ENCODE measurements around the gene CCDC68. TPM values are rescaled to one million over a fixed set of nuclear protein-coding genes. Genes with fewer than 3 reads are reported as not detected.

The CCDC68 gene
- total RNA-seq, 1 donor from 2014 or later = 15.8 TPM

DNA sequence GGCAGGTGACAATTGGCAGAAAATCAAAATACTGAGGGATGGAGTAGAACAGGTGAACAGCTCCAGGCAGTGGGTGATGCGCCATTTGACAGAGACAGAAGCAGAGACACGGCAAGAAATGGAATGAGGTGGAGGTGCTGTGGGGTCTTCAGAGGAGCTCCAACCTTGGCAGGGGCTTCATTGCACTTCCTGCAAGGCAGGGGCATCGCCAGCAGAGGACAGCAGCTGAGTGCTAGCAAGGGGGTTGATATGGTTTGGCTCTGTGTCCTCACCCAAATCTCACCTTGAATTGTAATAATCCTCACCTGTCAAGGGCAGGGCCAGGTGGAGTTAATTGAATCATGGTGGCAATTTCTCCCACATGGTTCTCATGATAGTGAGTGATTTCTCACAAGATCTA, 42.8 kb downstream of the CCDC68 start:
- H3K4me3 ChIP-seq = no peak overlapping the region
- no peak for DNase-seq (ENCODE audit: low spot score in 2 of 2)

GRCh38 chr18:54914816-54915215, 44.4 kb downstream of the CCDC68 start:
- TF ChIP-seq, protein P1, sequence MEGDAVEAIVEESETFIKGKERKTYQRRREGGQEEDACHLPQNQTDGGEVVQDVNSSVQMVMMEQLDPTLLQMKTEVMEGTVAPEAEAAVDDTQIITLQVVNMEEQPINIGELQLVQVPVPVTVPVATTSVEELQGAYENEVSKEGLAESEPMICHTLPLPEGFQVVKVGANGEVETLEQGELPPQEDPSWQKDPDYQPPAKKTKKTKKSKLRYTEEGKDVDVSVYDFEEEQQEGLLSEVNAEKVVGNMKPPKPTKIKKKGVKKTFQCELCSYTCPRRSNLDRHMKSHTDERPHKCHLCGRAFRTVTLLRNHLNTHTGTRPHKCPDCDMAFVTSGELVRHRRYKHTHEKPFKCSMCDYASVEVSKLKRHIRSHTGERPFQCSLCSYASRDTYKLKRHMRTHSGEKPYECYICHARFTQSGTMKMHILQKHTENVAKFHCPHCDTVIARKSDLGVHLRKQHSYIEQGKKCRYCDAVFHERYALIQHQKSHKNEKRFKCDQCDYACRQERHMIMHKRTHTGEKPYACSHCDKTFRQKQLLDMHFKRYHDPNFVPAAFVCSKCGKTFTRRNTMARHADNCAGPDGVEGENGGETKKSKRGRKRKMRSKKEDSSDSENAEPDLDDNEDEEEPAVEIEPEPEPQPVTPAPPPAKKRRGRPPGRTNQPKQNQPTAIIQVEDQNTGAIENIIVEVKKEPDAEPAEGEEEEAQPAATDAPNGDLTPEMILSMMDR (IDR thresholded peaks at IDR 0.05) = no peak
- Histone ChIP-seq H3K27me3 (no peaks in the 10 kb centered on the region), H3K36me3 (no peaks in the 10 kb centered on the region)

More for the DNA sequence above, 42.8 kb downstream of the CCDC68 start:
- Histone ChIP-seq H3K9me3 (no peaks in the 10 kb centered on the region), H3K27me3 (no peaks in the 10 kb centered on the region), H3K4me1 (no peaks in the 10 kb centered on the region), H3K27ac (no peak overlapping the region), H3K36me3 (no peaks in the 10 kb centered on the region)
- intact Hi-C loops (cut with DNase I) = no loop called here
- TF ChIP-seq, protein P1 (IDR thresholded peaks at IDR 0.05) = no peak

DNA sequence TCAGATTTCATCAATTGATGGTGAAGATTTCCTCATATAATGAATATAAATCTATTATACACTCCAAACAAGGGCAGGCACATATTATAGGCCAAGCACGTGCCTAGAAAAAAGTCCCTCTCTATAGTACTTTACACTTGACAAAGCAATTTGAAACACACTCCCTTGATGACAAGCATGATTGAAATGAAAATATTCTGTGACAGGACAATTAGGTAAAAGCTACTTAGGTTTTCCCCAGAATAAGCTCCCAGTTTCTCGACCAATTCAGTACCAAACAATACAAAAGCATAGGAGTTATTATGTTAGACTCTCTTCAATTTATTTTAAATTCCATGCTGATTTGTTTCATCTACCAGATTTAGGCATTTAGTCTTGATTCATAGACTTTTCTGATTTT, 47.7 kb downstream of the CCDC68 start:
- no peaks in the 10 kb centered on the region for H3K27me3 ChIP-seq
- H3K9me3 ChIP-seq = no peaks in the 10 kb centered on the region
- no peaks in the 10 kb centered on the region for H3K4me1 ChIP-seq
- intact Hi-C loops (cut with DNase I) = no loop called here
- H3K27ac ChIP-seq = no peak overlapping the region
- TF ChIP-seq, protein P1 (IDR thresholded peaks at IDR 0.05) = no peak
- H3K36me3 ChIP-seq = no peaks in the 10 kb centered on the region
- DNase-seq (ENCODE audit: low spot score in 2 of 2) = no peak
- no peak overlapping the region for H3K4me3 ChIP-seq

More at GRCh38 chr18:54914816-54915215, 44.4 kb downstream of the CCDC68 start:
- Histone ChIP-seq H3K4me1 (no peaks in the 10 kb centered on the region), H3K9me3 (no peaks in the 10 kb centered on the region), H3K4me3 (no peak overlapping the region), H3K27ac (no peak overlapping the region)
- DNase-seq (ENCODE audit: low spot score in 2 of 2) = no peak
- intact Hi-C loops (cut with DNase I) = no loop called here

DNA sequence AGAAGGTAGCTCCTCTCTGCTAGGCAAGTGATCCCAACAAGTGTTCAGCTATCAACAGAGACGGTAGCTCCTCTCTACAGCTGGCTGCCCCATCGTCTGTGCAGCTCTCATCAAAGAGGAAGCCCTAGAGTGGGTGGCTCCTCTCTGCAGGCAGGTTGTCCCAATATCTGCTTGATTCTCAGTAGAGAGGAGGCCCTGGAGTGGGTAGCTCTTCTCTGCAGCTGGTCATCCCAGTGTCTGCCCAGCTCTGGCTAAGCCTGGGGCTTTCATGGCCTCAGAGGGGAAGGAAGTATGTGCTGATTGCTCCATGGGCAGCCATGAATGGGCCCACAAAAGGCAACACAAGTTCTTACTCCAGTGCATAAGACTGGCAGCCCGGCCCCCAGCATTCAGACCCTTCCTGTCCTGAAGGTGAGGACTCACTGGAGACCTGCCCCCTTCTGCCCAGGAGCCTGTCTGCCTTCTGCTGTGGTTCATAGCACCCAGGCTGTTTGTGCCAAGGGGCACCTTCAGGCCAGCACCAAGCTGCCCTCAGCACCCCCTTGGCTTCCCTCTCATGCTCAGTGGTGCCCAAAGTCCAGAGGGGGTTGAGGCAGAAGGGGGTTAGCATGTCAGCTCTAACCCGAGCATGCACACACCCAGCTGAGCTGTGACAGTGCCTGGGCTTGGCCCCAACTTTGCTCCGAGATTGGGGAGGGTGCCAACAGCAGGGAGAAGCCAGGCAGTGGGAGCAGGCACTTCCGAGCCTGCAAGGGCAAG, 48.9 kb downstream of the CCDC68 start:
- Histone ChIP-seq H3K27me3 (no peaks in the 10 kb centered on the region), H3K4me1 (no peaks in the 10 kb centered on the region), H3K27ac (no peak overlapping the region), H3K4me3 (no peak overlapping the region), H3K36me3 (no peaks in the 10 kb centered on the region), H3K9me3 (no peaks in the 10 kb centered on the region)
- no peak for DNase-seq (ENCODE audit: low spot score in 2 of 2)
- TF ChIP-seq, protein P1 (IDR thresholded peaks at IDR 0.05) = no peak
- intact Hi-C loops (cut with DNase I) = no loop called here

GRCh38 chr18:54909538-54909937, 49.7 kb downstream of the CCDC68 start:
- H3K4me1 ChIP-seq = no peaks in the 10 kb centered on the region
- H3K9me3 ChIP-seq = no peaks in the 10 kb centered on the region
- TF ChIP-seq, protein P1 (IDR thresholded peaks at IDR 0.05) = no peak
- no peak overlapping the region for H3K4me3 ChIP-seq
- intact Hi-C loops (cut with DNase I) = no loop called here
- H3K27me3 ChIP-seq = no peaks in the 10 kb centered on the region
- H3K27ac ChIP-seq = no peak overlapping the region
- H3K36me3 ChIP-seq = no peaks in the 10 kb centered on the region
- no peak for DNase-seq (ENCODE audit: low spot score in 2 of 2)

All from ascending aorta (tissue), 2 donors.